ENCODE data around the gene KLHDC9.
A peak's percentile ranks its signal among the peaks of the same experiment; 100 is the strongest.

The KLHDC9 gene

GRCh38 chr1:161068306-161069234, 29.6 kb upstream of the KLHDC9 start:
- ATAC-seq (replicated peaks; ENCODE audit: extremely low read depth, poor library complexity, severe bottlenecking) (peak; percentile 69), DNase-seq (ENCODE audit: low spot score in 2 of 2) (peak; percentile 58 to 74)
- H3K36me3 Mint-ChIP-seq (ENCODE audit: insufficient read depth) = peaks cover 47% of the 10 kb centered on the region
- H3K27ac Mint-ChIP-seq (ENCODE audit: low read depth) = peak overlapping the region; percentile 85
- H3K9me3 Mint-ChIP-seq = no peaks in the 10 kb centered on the region
- no peaks in the 10 kb centered on the region for H3K27me3 Mint-ChIP-seq
- peaks cover 76% of the 10 kb centered on the region for H3K4me1 Mint-ChIP-seq
- peak overlapping the region; percentile 94 for H3K4me3 Mint-ChIP-seq

DNA sequence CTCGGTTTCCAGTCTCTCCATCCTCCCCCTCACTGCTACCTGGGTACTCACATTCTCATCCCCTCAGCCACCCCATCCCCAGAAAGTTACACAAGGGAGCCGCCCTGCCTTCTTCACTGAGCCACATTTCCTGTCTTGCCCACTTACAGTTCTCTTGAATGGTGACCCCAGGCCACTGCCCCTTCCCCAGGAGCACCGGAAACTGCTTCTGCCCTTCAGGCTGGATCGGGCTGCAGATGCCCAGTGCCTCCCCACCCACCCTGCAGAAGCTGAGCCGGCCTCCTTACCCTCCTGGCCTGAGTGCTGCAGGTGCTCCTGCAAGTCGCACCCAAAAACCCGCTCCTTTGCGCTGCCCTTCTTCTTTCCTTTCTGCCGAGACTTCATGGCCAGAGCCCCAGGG, 28.9 kb upstream of the KLHDC9 start:
- Mint-ChIP-seq H3K36me3 (ENCODE audit: insufficient read depth) (peaks cover 40% of the 10 kb centered on the region), H3K4me1 (peaks cover 69% of the 10 kb centered on the region), H3K9me3 (no peaks in the 10 kb centered on the region), H3K27me3 (no peaks in the 10 kb centered on the region), H3K4me3 (peak overlapping the region; percentile 94), H3K27ac (ENCODE audit: low read depth) (peak overlapping the region; percentile 85)
- no peak for ATAC-seq (replicated peaks; ENCODE audit: extremely low read depth, poor library complexity, severe bottlenecking)
- no peak for DNase-seq (ENCODE audit: low spot score in 2 of 2)

GRCh38 chr1:161069731-161070270, 28.4 kb upstream of the KLHDC9 start, which contains the start of gene ARHGAP30:
ARHGAP30 (minus strand) TSS chr1:161069891; CDS start chr1:161069624, 267 bp downstream.
- DNase-seq (ENCODE audit: low spot score in 2 of 2) (peak; percentile 56 to 77), ATAC-seq (replicated peaks; ENCODE audit: extremely low read depth, poor library complexity, severe bottlenecking) (peak; percentile 88)
- peaks cover 35% of the 10 kb centered on the region for H3K36me3 Mint-ChIP-seq (ENCODE audit: insufficient read depth)
- peaks cover 64% of the 10 kb centered on the region for H3K4me1 Mint-ChIP-seq
- H3K4me3 Mint-ChIP-seq = peak within 1 kb of the TSS; percentile 94
- H3K27me3 Mint-ChIP-seq = no peaks in the 10 kb centered on the region
- H3K27ac Mint-ChIP-seq (ENCODE audit: low read depth) = peak within 1 kb of the TSS; percentile 85
- no peaks in the 10 kb centered on the region for H3K9me3 Mint-ChIP-seq

GRCh38 chr1:161070761-161071160, 27.4 kb upstream of the KLHDC9 start:
- Mint-ChIP-seq H3K36me3 (ENCODE audit: insufficient read depth) (peaks cover 31% of the 10 kb centered on the region), H3K9me3 (no peaks in the 10 kb centered on the region), H3K4me3 (no peak overlapping the region), H3K27me3 (no peaks in the 10 kb centered on the region), H3K27ac (ENCODE audit: low read depth) (peak overlapping the region; percentile 85), H3K4me1 (peaks cover 62% of the 10 kb centered on the region)
- ATAC-seq (replicated peaks; ENCODE audit: extremely low read depth, poor library complexity, severe bottlenecking) = no peak
- no peak for DNase-seq (ENCODE audit: low spot score in 2 of 2)

DNA sequence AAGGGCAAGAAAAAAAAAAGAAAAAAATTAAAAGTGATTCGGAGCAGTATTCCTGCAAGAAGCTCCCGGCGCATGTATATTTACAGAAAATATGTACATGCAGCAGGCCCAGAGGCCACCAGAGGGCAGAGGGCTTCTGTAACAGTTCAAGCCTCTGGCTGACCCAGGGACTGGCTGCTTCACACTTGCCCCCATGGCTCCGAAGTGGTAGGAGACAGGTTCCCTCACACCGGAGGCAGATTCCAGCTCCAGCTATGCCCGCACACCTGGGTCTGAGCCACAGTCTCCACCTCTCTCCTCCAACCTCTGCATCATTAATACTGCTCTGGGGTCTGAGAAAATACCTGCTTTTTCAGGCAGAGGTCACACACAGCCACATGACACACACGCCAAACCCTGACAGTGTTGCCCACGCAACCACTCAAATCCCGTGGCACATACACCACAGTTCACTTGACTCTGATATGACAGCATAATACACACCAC, 26.2 kb upstream of the KLHDC9 start:
- Mint-ChIP-seq H3K4me1 (peaks cover 50% of the 10 kb centered on the region), H3K27ac (ENCODE audit: low read depth) (no peak overlapping the region), H3K9me3 (no peaks in the 10 kb centered on the region), H3K4me3 (no peak overlapping the region), H3K27me3 (no peaks in the 10 kb centered on the region), H3K36me3 (ENCODE audit: insufficient read depth) (peaks cover 24% of the 10 kb centered on the region)
- no peak for ATAC-seq (replicated peaks; ENCODE audit: extremely low read depth, poor library complexity, severe bottlenecking)
- DNase-seq (ENCODE audit: low spot score in 2 of 2) = no peak

DNA sequence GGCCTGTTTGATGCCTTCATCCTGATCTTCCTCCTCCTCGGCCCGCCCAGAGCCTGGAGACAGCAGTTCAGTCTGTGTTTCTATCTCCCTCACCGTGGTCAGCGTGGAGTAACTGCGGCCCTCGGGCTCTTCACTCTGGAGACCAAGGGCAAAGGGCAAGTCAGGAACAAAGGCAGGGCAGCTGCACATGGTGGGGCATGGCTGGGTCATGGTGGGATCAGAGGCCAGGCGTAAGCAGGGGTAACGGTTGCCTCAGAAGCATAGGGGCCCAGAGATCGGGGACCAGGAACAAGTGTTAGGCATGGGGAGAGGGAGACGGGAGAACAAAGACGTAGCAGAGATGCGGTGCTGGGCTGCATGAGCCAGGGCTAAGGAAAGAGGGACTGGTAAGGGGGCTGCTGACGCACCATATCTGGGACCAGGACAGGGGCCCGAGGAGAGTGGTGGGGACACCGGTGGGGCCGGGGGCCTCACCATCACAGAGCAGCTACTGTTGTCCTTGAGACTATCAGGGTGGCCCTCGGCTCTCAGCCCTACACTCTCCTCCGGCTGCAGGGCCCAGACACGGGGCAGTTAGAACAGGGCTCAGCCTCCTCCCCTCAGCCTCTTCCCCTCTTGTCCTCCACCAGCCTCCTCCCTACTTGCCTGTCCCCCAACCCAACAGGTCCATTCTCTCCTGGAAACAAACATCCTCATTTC, 25.3 kb upstream of the KLHDC9 start:
- Mint-ChIP-seq H3K9me3 (no peaks in the 10 kb centered on the region), H3K27me3 (no peaks in the 10 kb centered on the region), H3K36me3 (ENCODE audit: insufficient read depth) (peaks cover 16% of the 10 kb centered on the region), H3K4me1 (peaks cover 41% of the 10 kb centered on the region), H3K4me3 (no peak overlapping the region), H3K27ac (ENCODE audit: low read depth) (no peak overlapping the region)
- DNase-seq (ENCODE audit: low spot score in 2 of 2) (no peak), ATAC-seq (replicated peaks; ENCODE audit: extremely low read depth, poor library complexity, severe bottlenecking) (no peak)

DNA sequence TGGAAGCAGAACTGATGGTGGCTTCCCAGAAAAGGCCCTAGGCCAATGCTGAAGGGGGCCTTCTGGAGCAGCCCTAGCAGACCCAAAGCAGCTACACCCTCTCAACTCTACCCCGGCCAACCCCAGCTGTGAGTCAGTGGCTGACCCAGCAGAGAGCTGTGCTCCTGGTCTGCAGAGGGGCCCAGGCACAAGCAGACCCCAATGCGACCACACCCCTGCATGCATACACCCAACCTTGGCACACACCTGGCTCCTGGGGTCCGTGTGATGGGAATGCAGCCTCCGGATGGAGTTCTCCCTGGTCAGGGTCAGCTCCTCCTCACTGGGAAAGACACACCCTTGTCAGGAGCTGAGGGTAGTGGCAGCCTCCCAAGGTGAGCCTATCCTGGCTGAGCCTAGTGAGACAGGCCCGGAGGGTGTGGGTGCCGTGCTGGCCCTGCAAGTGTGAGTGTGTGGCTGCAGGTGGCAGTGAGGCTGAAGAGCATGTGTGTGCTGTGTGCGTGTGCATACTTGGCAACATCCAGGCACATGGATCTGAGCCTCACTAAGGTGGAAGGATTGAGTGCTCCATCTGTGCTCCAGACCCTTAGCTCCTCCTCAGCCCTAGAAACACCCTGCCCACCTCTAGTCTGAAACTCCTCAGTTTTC, 24.6 kb upstream of the KLHDC9 start:
- ATAC-seq (replicated peaks; ENCODE audit: extremely low read depth, poor library complexity, severe bottlenecking) = no peak
- no peaks in the 10 kb centered on the region for H3K9me3 Mint-ChIP-seq
- no peak overlapping the region for H3K27ac Mint-ChIP-seq (ENCODE audit: low read depth)
- no peak for DNase-seq (ENCODE audit: low spot score in 2 of 2)
- peaks cover 34% of the 10 kb centered on the region for H3K4me1 Mint-ChIP-seq
- no peaks in the 10 kb centered on the region for H3K27me3 Mint-ChIP-seq
- no peak overlapping the region for H3K4me3 Mint-ChIP-seq
- H3K36me3 Mint-ChIP-seq (ENCODE audit: insufficient read depth) = peaks cover 12% of the 10 kb centered on the region

DNA sequence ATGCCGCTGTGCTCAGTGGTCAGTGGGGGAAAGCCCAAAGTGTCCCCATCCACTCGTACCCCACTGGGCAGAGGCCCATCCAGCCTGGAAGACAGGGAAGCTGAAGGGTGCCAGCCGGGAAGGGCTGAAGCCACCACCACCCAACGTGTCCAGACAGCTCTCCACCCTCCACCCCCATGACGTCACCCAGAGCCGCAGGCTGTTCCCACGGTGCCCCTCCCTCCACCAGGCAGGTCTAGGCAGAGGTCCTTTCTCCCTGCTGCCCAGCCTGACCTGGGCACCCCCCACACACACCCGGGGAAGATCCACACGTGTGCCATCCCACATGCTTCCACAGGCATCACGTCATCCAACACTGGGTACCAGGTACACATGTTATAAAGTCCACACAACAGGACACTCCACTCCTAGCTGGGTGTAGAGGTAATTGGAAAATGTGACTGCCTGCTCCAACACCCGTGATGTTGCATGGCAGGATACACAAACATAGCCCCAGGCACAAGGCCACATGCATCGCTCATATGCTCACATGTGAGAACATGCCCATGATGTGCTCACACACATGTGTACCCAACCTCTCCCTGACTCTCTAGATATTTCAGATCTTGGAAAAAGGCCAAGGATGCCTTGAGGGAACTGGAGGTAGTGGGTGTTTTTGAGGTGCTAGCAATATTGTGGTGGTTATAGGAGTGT, 23.3 kb upstream of the KLHDC9 start:
- peak overlapping the region; percentile 44 for H3K27ac Mint-ChIP-seq (ENCODE audit: low read depth)
- no peak for DNase-seq (ENCODE audit: low spot score in 2 of 2)
- ATAC-seq (replicated peaks; ENCODE audit: extremely low read depth, poor library complexity, severe bottlenecking) = no peak

DNA sequence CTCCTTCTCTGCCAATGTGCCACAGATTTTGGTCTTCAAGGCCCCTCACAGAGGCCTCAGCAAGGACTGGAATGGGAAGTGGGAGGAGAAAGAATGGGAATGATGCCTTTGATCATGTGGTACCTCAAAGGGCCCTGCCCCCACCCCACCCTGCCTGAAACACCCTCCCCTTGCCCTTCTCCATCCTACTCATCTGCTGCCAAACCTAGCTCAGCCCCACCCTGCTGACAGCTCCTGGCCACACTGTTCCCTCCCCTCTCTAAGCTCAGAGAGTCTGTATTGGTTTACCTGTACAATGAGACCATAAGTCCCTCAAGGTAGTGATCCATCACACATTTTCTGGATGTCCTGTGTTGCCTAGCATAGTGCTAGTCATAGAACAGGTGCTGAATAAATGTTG, 21.8 kb upstream of the KLHDC9 start:
- Mint-ChIP-seq H3K4me3 (no peak overlapping the region), H3K4me1 (peaks cover 14% of the 10 kb centered on the region), H3K27ac (ENCODE audit: low read depth) (no peak overlapping the region), H3K36me3 (ENCODE audit: insufficient read depth) (no peaks in the 10 kb centered on the region), H3K9me3 (no peaks in the 10 kb centered on the region), H3K27me3 (no peaks in the 10 kb centered on the region)
- DNase-seq (ENCODE audit: low spot score in 2 of 2) (no peak), ATAC-seq (replicated peaks; ENCODE audit: extremely low read depth, poor library complexity, severe bottlenecking) (no peak)

More for the DNA sequence above, 23.3 kb upstream of the KLHDC9 start:
- no peaks in the 10 kb centered on the region for H3K9me3 Mint-ChIP-seq
- peaks cover 23% of the 10 kb centered on the region for H3K4me1 Mint-ChIP-seq
- H3K4me3 Mint-ChIP-seq = no peak overlapping the region
- H3K27me3 Mint-ChIP-seq = no peaks in the 10 kb centered on the region
- H3K36me3 Mint-ChIP-seq (ENCODE audit: insufficient read depth) = peaks cover 1% of the 10 kb centered on the region

GRCh38 chr1:161077426-161077825, 20.7 kb upstream of the KLHDC9 start:
- DNase-seq (ENCODE audit: low spot score in 2 of 2) (no peak), ATAC-seq (replicated peaks; ENCODE audit: extremely low read depth, poor library complexity, severe bottlenecking) (no peak)
- Mint-ChIP-seq H3K9me3 (no peaks in the 10 kb centered on the region), H3K27me3 (no peaks in the 10 kb centered on the region), H3K27ac (ENCODE audit: low read depth) (no peak overlapping the region), H3K4me3 (no peak overlapping the region), H3K36me3 (ENCODE audit: insufficient read depth) (no peaks in the 10 kb centered on the region), H3K4me1 (peaks cover 6% of the 10 kb centered on the region)

GRCh38 chr1:161079436-161080110, 18.6 kb upstream of the KLHDC9 start:
- ATAC-seq (replicated peaks; ENCODE audit: extremely low read depth, poor library complexity, severe bottlenecking) (no peak), DNase-seq (ENCODE audit: low spot score in 2 of 2) (no peak)
- no peaks in the 10 kb centered on the region for H3K27me3 Mint-ChIP-seq
- no peaks in the 10 kb centered on the region for H3K36me3 Mint-ChIP-seq (ENCODE audit: insufficient read depth)
- H3K9me3 Mint-ChIP-seq = no peaks in the 10 kb centered on the region
- no peaks in the 10 kb centered on the region for H3K4me1 Mint-ChIP-seq
- no peak overlapping the region for H3K4me3 Mint-ChIP-seq
- no peak overlapping the region for H3K27ac Mint-ChIP-seq (ENCODE audit: low read depth)

All from central memory CD8-positive, alpha-beta T cell (primary cell).